ENCODE data around the gene TUBA1C. TPM values are rescaled to one million over a fixed set of nuclear protein-coding genes. Genes with fewer than 3 reads are reported as not detected.

TUBA1C gene
- total and polyA plus RNA-seq, 9 of the 15 experiments (the other 6 are each of a cell fraction or from before 2014, with no cell fraction given) = 755 to 3,012 (median 914) TPM

DNA sequence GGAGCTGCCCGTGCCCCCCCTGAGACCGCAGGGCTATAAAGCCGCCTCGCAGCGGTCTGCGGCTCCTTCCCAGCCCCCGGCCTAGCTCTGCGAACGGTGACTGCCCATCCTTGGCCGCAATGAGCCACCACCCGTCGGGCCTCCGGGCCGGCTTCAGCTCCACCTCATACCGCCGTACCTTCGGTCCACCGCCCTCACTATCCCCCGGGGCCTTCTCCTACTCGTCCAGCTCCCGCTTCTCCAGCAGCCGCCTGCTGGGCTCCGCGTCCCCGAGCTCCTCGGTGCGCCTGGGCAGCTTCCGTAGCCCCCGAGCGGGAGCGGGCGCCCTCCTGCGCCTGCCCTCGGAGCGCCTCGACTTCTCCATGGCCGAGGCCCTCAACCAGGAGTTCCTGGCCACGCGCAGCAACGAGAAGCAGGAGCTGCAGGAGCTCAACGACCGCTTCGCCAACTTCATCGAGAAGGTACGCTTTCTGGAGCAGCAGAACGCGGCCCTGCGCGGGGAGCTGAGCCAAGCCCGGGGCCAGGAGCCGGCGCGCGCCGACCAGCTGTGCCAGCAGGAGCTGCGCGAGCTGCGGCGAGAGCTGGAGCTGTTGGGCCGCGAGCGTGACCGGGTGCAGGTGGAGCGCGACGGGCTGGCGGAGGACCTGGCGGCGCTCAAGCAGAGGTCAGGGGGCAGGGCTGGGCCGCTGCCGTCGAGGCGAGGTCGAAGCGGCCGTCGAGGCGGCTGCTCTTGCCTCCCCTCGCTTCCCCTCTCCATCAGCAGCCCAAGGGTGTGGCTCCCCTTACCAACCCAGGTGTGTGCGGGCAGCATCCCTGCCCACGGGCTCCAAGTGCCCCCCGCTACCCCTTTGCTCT, 30.4 kb downstream of the TUBA1C start, which contains the start of gene PRPH:
PRPH (plus strand) TSS at position 66 of the 855 bp plus-strand sequence; CDS start at position 120, 54 bp downstream.
- in situ Hi-C loops (cut with MboI) = no loop called here
- WGBS (ENCODE audit: insufficient coverage, low coverage, missing lambda C conversion rate) = 74% methylated on average over 30 of the region's 82 CpGs
- TF ChIP-seq, protein P1, sequence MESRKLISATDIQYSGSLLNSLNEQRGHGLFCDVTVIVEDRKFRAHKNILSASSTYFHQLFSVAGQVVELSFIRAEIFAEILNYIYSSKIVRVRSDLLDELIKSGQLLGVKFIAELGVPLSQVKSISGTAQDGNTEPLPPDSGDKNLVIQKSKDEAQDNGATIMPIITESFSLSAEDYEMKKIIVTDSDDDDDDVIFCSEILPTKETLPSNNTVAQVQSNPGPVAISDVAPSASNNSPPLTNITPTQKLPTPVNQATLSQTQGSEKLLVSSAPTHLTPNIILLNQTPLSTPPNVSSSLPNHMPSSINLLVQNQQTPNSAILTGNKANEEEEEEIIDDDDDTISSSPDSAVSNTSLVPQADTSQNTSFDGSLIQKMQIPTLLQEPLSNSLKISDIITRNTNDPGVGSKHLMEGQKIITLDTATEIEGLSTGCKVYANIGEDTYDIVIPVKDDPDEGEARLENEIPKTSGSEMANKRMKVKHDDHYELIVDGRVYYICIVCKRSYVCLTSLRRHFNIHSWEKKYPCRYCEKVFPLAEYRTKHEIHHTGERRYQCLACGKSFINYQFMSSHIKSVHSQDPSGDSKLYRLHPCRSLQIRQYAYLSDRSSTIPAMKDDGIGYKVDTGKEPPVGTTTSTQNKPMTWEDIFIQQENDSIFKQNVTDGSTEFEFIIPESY (CRISPR knock-in tag; IDR thresholded peaks at IDR 0.05) = peak; percentile 70; the same call in 1 of the 2 replicates
- TF ChIP-seq KLF6 (CRISPR knock-in tag; IDR thresholded peaks at IDR 0.05; ENCODE audit: borderline replicate concordance) (no peak), FIP1L1 (IDR thresholded peaks at IDR 0.05; ENCODE audit: low read depth, low read length, poor library complexity, severe bottlenecking) (peak; percentile 31), RBM17 (IDR thresholded peaks at IDR 0.05; ENCODE audit: borderline replicate concordance, low read depth, low read length) (no peak), NBN (IDR thresholded peaks at IDR 0.05; ENCODE audit: low read depth) (no peak), LARP7 (IDR thresholded peaks at IDR 0.05) (no peak)
- H3K27ac ChIP-seq (ENCODE audit: extremely low read depth, low read depth, low read length) = no peak within 1 kb of the TSS
- FAIRE-seq (no peak), DNase-seq (ENCODE audit: extremely low read depth in 1 of 4, low spot score in 3 of 4) (no peak), ATAC-seq (no peak)
- H3K4me1 ChIP-seq (replicated peaks in 1 of 2; ENCODE audit: control insufficient read depth in 2 of 2, insufficient read depth in 2 of 2, low read length in 2 of 2) = peaks cover 9 to 54% of the 10 kb centered on the region in 2 experiments; a peak in 4 of 5 replicates
- CTCF ChIA-PET (ENCODE audit: low intra/inter-chr PET ratio) = interaction anchor here (0.5 kb wide), 1 partner anchor 9 kb away, joined by 3 read pairs; no protein-coding TSS in a partner anchor
- no peak within 1 kb of the TSS for H3K4me3 ChIP-seq
- H4K20me1 ChIP-seq (replicated peaks; ENCODE audit: control insufficient read depth, insufficient read depth, low read length) = no peaks in the 10 kb centered on the region
- POLR2A ChIA-PET = interaction anchor here (0.5 to 2.9 kb wide), 14 partner anchors 9 to 202 kb away, joined by 3 to 14 read pairs (median 4); partner anchors contain the start of genes DNAJC22 and TROAP
- no peaks in the 10 kb centered on the region for H3K79me2 ChIP-seq (ENCODE audit: control insufficient read depth, insufficient read depth, low read length)
- peaks cover 10% of the 10 kb centered on the region for H3K9me1 ChIP-seq (ENCODE audit: control insufficient read depth, insufficient read depth, low read length)
- no TSS peak for BruUV-seq (replicated peaks)
- no peak within 1 kb of the TSS for H3K4me2 ChIP-seq (ENCODE audit: insufficient read depth, low read length)
- H2AFZ ChIP-seq (ENCODE audit: low read depth, low read length) = no peak within 1 kb of the TSS
- no peaks in the 10 kb centered on the region for H3K36me3 ChIP-seq (ENCODE audit: control insufficient read depth, insufficient read depth, low read length)
- no peaks in the 10 kb centered on the region for H3K27me3 ChIP-seq (ENCODE audit: control insufficient read depth in 2 of 2, insufficient read depth in 2 of 2, low read length in 2 of 2)
- intact Hi-C loops (cut with micrococcal nuclease) = no loop called here
- no peaks in the 10 kb centered on the region for H3K9me3 ChIP-seq (replicated peaks; ENCODE audit: control insufficient read depth, insufficient read depth, low read depth, low read length)
- H3K9ac ChIP-seq (ENCODE audit: insufficient read depth in 1 of 2, low read depth in 2 of 2, low read length in 2 of 2) = no peak within 1 kb of the TSS

Measured in K562 (cell line).